ENCODE results near the gene TLL1. TPM values are rescaled to one million over a fixed set of nuclear protein-coding genes. Genes with fewer than 3 reads are reported as not detected.

Gene TLL1
- total RNA-seq, 1 experiment from 2014 or later, result 0.63 TPM

DNA sequence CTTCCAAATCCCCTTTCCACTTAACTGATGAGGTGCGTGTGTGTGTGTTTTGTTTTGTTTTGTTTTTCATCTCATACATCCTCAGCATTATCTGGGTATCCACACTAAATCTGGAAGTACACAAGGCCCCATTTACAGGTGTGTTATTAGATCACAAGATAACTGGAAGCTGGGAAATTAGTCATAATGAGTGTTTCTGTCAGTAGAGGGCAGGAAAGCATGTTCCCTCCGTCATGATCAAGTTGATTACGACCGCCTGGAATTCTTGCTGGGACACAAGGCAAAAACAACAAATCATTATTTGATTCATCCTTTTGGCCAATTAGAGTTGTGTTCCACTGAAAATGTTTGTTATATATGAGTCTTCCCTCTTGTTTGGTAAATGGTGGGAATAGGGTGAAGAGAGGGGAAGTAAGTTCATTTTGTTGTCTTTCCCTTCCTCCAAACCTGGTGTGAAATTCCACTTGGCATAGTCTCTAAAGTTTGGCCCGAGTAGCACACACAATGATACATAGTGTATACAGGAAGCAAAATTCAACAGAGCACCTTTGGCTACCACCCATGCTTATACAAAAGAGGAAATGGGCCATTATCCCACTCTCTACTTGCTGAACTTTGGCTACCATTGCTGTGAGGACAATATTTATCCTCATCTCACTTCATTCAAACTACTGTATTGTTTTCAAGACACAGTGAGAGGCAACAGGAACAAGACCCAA is 33.3 kb upstream of the TLL1 start (continued):
- TF ChIP-seq, protein P1, sequence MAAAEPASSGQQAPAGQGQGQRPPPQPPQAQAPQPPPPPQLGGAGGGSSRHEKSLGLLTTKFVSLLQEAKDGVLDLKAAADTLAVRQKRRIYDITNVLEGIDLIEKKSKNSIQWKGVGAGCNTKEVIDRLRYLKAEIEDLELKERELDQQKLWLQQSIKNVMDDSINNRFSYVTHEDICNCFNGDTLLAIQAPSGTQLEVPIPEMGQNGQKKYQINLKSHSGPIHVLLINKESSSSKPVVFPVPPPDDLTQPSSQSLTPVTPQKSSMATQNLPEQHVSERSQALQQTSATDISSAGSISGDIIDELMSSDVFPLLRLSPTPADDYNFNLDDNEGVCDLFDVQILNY (CRISPR knock-in tag; IDR thresholded peaks at IDR 0.05), result no peak
- TF ChIP-seq, protein P2, sequence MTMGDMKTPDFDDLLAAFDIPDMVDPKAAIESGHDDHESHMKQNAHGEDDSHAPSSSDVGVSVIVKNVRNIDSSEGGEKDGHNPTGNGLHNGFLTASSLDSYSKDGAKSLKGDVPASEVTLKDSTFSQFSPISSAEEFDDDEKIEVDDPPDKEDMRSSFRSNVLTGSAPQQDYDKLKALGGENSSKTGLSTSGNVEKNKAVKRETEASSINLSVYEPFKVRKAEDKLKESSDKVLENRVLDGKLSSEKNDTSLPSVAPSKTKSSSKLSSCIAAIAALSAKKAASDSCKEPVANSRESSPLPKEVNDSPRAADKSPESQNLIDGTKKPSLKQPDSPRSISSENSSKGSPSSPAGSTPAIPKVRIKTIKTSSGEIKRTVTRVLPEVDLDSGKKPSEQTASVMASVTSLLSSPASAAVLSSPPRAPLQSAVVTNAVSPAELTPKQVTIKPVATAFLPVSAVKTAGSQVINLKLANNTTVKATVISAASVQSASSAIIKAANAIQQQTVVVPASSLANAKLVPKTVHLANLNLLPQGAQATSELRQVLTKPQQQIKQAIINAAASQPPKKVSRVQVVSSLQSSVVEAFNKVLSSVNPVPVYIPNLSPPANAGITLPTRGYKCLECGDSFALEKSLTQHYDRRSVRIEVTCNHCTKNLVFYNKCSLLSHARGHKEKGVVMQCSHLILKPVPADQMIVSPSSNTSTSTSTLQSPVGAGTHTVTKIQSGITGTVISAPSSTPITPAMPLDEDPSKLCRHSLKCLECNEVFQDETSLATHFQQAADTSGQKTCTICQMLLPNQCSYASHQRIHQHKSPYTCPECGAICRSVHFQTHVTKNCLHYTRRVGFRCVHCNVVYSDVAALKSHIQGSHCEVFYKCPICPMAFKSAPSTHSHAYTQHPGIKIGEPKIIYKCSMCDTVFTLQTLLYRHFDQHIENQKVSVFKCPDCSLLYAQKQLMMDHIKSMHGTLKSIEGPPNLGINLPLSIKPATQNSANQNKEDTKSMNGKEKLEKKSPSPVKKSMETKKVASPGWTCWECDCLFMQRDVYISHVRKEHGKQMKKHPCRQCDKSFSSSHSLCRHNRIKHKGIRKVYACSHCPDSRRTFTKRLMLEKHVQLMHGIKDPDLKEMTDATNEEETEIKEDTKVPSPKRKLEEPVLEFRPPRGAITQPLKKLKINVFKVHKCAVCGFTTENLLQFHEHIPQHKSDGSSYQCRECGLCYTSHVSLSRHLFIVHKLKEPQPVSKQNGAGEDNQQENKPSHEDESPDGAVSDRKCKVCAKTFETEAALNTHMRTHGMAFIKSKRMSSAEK (CRISPR knock-in tag; IDR thresholded peaks at IDR 0.05; ENCODE audit: borderline replicate concordance), result no peak
- TF ChIP-seq, protein P3, sequence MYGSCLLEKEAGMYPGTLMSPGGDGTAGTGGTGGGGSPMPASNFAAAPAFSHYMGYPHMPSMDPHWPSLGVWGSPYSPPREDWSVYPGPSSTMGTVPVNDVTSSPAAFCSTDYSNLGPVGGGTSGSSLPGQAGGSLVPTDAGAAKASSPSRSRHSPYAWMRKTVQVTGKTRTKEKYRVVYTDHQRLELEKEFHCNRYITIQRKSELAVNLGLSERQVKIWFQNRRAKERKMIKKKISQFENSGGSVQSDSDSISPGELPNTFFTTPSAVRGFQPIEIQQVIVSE (CRISPR knock-in tag; IDR thresholded peaks at IDR 0.05; ENCODE audit: borderline replicate concordance), result no peak
- TF ChIP-seq ZNF121 (CRISPR knock-in tag; IDR thresholded peaks at IDR 0.05), result no peak
- TF ChIP-seq, protein P4, sequence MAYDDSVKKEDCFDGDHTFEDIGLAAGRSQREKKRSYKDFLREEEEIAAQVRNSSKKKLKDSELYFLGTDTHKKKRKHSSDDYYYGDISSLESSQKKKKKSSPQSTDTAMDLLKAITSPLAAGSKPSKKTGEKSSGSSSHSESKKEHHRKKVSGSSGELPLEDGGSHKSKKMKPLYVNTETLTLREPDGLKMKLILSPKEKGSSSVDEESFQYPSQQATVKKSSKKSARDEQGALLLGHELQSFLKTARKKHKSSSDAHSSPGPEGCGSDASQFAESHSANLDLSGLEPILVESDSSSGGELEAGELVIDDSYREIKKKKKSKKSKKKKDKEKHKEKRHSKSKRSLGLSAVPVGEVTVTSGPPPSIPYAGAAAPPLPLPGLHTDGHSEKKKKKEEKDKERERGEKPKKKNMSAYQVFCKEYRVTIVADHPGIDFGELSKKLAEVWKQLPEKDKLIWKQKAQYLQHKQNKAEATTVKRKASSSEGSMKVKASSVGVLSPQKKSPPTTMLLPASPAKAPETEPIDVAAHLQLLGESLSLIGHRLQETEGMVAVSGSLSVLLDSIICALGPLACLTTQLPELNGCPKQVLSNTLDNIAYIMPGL (CRISPR knock-in tag; IDR thresholded peaks at IDR 0.05), result no peak
- TF ChIP-seq ATF1 (CRISPR knock-in tag; IDR thresholded peaks at IDR 0.05), result no peak

DNA sequence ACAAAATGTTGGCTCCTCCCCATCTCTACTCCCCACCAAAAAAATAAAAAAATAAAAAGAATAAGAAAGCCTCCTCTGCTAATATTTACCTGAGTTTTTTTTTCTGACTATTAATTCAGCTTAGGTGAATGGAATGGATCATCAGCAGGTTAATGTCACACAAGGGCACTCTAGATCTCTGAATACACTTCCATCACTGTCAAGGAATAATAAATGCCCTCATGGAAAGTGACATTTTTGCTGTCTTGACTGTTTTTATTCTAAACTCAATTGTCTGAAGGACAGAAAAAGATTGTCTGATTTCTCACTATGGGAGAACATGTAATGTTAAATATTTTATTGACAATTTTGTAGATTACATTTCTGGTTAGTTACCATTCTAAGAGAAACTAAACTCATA is 30.4 kb upstream of the TLL1 start:
- CTCF ChIA-PET, result interaction anchor here (0.8 kb wide), 1 partner anchor 29 kb away, joined by 3 read pairs; no protein-coding TSS in a partner anchor
- POLR2A ChIA-PET, result no interaction called here
- ATAC-seq, result no peak
- Mint-ChIP-seq H3K4me1 (peaks cover 11% of the 10 kb centered on the region), H3K27me3 (ENCODE audit: low read depth) (no peaks in the 10 kb centered on the region), H3K4me3 (no peak overlapping the region), H3K9me3 (no peaks in the 10 kb centered on the region), H3K36me3 (no peaks in the 10 kb centered on the region), H3K27ac (no peak overlapping the region)
- no peak for DNase-seq (ENCODE audit: low spot score)
- TF ChIP-seq NFYB (CRISPR knock-in tag; conservative IDR thresholded peaks at IDR 0.05; ENCODE audit: low read depth) (no peak), JAZF1 (CRISPR knock-in tag; IDR thresholded peaks at IDR 0.05) (no peak), NFE2L1 (CRISPR knock-in tag; IDR thresholded peaks at IDR 0.05) (no peak), PRRX2 (CRISPR knock-in tag; IDR thresholded peaks at IDR 0.05) (no peak), ZNF671 (CRISPR knock-in tag; IDR thresholded peaks at IDR 0.05) (no peak), TP53 (CRISPR knock-in tag; IDR thresholded peaks at IDR 0.05) (no peak), CREB1 (CRISPR knock-in tag; IDR thresholded peaks at IDR 0.05) (no peak), TEAD1 (CRISPR knock-in tag; IDR thresholded peaks at IDR 0.05) (no peak)

DNA sequence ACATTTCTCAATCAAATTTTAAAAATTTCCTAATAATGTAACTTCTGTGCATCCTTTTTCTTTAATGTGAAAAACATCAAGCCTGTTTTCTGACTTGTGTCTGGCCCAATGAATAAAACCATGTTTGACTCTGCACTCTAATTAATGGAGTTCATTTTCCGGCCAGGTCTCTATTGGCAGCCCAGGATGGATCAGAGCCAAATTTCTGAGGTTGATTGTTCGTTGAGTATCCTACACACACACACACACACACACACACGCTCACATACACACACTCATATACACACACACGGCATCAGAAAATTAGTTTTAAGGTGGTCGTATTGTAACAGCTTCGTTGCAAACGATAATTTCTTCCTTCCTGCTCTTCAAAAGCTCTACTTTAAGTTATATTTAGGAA is 28.9 kb upstream of the TLL1 start:
- CTCF ChIA-PET, result no interaction called here
- no peak for DNase-seq (ENCODE audit: low spot score)
- Mint-ChIP-seq H3K36me3 (no peaks in the 10 kb centered on the region), H3K9me3 (no peaks in the 10 kb centered on the region), H3K4me1 (peaks cover 11% of the 10 kb centered on the region), H3K4me3 (no peak overlapping the region), H3K27ac (no peak overlapping the region), H3K27me3 (ENCODE audit: low read depth) (no peaks in the 10 kb centered on the region)
- ATAC-seq, result no peak
- POLR2A ChIA-PET, result no interaction called here
- TF ChIP-seq, protein P5, sequence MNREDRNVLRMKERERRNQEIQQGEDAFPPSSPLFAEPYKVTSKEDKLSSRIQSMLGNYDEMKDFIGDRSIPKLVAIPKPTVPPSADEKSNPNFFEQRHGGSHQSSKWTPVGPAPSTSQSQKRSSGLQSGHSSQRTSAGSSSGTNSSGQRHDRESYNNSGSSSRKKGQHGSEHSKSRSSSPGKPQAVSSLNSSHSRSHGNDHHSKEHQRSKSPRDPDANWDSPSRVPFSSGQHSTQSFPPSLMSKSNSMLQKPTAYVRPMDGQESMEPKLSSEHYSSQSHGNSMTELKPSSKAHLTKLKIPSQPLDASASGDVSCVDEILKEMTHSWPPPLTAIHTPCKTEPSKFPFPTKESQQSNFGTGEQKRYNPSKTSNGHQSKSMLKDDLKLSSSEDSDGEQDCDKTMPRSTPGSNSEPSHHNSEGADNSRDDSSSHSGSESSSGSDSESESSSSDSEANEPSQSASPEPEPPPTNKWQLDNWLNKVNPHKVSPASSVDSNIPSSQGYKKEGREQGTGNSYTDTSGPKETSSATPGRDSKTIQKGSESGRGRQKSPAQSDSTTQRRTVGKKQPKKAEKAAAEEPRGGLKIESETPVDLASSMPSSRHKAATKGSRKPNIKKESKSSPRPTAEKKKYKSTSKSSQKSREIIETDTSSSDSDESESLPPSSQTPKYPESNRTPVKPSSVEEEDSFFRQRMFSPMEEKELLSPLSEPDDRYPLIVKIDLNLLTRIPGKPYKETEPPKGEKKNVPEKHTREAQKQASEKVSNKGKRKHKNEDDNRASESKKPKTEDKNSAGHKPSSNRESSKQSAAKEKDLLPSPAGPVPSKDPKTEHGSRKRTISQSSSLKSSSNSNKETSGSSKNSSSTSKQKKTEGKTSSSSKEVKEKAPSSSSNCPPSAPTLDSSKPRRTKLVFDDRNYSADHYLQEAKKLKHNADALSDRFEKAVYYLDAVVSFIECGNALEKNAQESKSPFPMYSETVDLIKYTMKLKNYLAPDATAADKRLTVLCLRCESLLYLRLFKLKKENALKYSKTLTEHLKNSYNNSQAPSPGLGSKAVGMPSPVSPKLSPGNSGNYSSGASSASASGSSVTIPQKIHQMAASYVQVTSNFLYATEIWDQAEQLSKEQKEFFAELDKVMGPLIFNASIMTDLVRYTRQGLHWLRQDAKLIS (CRISPR knock-in tag; IDR thresholded peaks at IDR 0.05; ENCODE audit: borderline replicate concordance), result no peak
- no peak for TF ChIP-seq NFATC4 (CRISPR knock-in tag; IDR thresholded peaks at IDR 0.05)
- TF ChIP-seq TEAD1 (CRISPR knock-in tag; IDR thresholded peaks at IDR 0.05), result no peak
- TF ChIP-seq PRRX2 (CRISPR knock-in tag; IDR thresholded peaks at IDR 0.05), result no peak
- TF ChIP-seq, protein P3 (CRISPR knock-in tag; IDR thresholded peaks at IDR 0.05; ENCODE audit: borderline replicate concordance), result no peak
- no peak for TF ChIP-seq FOXK1 (CRISPR knock-in tag; IDR thresholded peaks at IDR 0.05)
- TF ChIP-seq ZNF396 (CRISPR knock-in tag; IDR thresholded peaks at IDR 0.05; ENCODE audit: borderline replicate concordance), result no peak
- TF ChIP-seq JAZF1 (CRISPR knock-in tag; IDR thresholded peaks at IDR 0.05), result no peak
- TF ChIP-seq, protein P6, sequence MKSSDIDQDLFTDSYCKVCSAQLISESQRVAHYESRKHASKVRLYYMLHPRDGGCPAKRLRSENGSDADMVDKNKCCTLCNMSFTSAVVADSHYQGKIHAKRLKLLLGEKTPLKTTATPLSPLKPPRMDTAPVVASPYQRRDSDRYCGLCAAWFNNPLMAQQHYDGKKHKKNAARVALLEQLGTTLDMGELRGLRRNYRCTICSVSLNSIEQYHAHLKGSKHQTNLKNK (CRISPR knock-in tag; IDR thresholded peaks at IDR 0.05), result no peak
- TF ChIP-seq IRF2 (CRISPR knock-in tag; IDR thresholded peaks at IDR 0.05; ENCODE audit: borderline replicate concordance, low read depth), result no peak
- TF ChIP-seq KAT7 (CRISPR knock-in tag; IDR thresholded peaks at IDR 0.05; ENCODE audit: borderline replicate concordance), result no peak

All from WTC11 (cell line).